HG02973 (cell line): ENCODE measurements around the gene TMOD2.

Source experiments
- ATAC-seq: cut with Tn5 transposase; IDR thresholded peaks from one replicate; pipeline ENCODE4 v1.9.1; 2021; ENCODE audit warnings: moderate library complexity; ENCODE audit not compliant: unreplicated experiment

Gene TMOD2

DNA sequence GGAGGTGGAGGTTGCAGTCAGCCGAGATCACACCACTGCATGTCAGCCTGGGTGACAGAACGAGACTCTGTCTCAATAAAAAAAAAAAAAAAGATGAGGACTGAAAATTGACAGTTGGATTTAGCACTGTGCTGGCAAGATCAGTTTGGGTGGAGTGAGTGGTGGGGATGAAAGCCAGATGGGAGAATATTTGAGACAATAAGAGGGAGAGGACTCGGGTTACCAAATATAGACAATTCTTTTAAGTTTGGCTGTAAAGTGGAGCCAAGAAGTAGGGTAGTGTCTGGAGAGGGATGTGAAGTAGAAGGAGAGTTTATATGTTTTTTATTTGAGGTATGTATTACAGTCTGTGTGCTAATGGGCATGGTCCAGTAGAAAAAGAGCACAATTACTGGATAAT is 98.5 kb downstream of the TMOD2 start:
- ATAC-seq: no peak

DNA sequence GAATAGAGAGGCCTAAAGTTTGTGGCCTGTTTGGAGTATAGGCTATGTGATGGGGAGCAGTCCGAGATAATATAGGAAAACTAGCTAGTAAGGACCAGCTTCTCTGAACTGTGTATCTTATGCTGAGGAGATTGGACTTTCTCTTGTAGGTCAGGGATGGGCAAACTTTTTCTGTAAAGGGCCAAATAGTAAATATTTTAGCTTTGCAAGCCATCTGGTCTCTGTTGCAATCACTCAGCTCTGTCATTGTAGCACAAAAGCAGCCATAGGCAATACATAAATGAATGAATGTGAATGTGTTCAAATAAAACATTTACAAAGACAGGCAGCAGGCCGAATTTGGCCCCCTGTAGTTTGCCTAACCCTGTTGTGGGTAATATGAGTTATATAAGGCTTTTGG is 102.6 kb downstream of the TMOD2 start:
- no peak for ATAC-seq

DNA sequence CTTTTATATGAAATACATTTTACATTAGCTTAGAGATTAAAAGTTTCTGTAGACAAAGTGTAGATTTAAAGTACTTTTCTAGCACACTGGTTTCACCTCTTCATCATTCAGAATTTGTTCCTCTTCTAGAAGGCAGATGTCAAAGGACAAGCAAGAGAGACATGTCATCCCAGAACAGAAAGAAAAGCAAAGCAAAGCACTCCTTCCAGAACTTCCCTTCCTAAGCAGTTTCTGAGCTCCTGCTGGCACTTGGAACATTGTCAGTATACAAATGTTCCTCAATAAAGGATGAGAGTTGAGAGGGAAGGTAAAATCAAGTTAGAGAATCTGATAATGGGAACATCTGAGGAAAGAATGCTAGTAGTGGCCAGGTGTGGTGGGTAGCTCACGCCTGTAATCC is 104.2 kb downstream of the TMOD2 start:
- ATAC-seq: no peak

- no peak for ATAC-seq
Observed at GRCh38 chr15:51856714-51857380, 105.5 kb downstream of the TMOD2 start.

GRCh38 chr15:51861557-51862359 is 110.4 kb downstream of the TMOD2 start:
- no peak for ATAC-seq

GRCh38 chr15:51863131-51863530 is 111.7 kb downstream of the TMOD2 start:
- no peak for ATAC-seq

GRCh38 chr15:51864408-51865056 is 113.1 kb downstream of the TMOD2 start:
- ATAC-seq: no peak

DNA sequence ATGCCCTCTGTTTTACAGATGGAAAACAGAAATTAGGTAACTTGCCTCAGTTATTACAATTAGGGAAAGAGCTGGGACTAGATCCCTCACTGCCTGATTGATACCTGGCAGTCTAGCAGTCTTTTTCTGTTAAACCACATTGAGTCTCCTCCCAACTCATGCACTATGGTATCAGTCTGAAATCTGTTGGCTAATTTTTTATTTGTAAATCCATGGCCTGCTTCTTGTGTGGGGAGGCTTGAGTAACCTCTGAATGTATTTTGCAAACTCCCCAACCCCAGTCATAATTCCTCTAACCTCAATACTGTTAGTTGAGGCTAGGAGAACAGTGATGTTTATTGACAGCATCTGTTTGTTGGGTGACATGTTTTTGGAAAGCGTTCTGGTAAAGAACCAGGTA is 113.9 kb downstream of the TMOD2 start:
- no peak for ATAC-seq
